NB4 (cell line): ENCODE data around the gene ITPR2.
A peak's percentile ranks its signal among the peaks of the same experiment; 100 is the strongest.
"Not testable (repeated sequence)": the region's sequence is repeated elsewhere in the genome, so short reads cannot be mapped to it uniquely, and the experiment has no call there.

Experiments
- DNase-seq: peaks from one replicate; pipeline ENCODE4 v3.0.0; 2010; ENCODE audit warnings: low read depth
- H3K4me3 ChIP-seq: one replicate; pipeline ENCODE4 v1.5.1; 2011; ENCODE audit warnings: mild to moderate bottlenecking, low read depth, low read length, moderate library complexity
- MYC ChIP-seq: IDR thresholded peaks from 2 replicates; pipeline ENCODE4 v1.6.1; 2011; ENCODE audit warnings: low read depth, low read length
- POLR2A ChIP-seq: IDR thresholded peaks from 2 replicates; pipeline ENCODE4 v1.6.1; 2011; ENCODE audit warnings: mild to moderate bottlenecking; ENCODE audit not compliant: insufficient read length; ENCODE audit errors: extremely low read depth
- TF ChIP-seq, protein P1 (sequence below): IDR thresholded peaks from one replicate; pipeline ENCODE4 v1.5.1; 2012; ENCODE audit warnings: low read depth, low read length
- TF ChIP-seq, protein P2 (sequence below): IDR thresholded peaks from 2 replicates; pipeline ENCODE4 v1.6.1; 2011; ENCODE audit warnings: low read depth, low read length

ITPR2 gene

DNA sequence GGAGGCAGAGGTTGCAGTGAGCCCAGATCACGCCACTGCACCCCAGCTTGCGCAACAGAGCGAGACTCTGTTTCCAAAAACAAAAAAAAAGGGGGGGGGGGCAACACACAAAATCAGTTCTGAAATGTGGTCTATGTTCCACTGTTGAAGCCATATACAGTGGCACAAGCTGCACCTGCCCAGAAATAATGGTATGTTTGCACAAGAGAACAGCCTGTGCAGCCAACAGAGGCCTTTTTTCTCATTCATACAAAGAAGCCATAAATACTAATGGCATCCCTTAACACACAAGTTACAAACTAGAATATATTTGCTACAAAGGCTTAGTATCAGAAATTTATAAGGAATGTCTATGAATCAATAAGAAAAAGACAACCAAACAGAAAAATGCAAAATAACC is 37.1 kb downstream of the ITPR2 start:
- TF ChIP-seq, protein P1, sequence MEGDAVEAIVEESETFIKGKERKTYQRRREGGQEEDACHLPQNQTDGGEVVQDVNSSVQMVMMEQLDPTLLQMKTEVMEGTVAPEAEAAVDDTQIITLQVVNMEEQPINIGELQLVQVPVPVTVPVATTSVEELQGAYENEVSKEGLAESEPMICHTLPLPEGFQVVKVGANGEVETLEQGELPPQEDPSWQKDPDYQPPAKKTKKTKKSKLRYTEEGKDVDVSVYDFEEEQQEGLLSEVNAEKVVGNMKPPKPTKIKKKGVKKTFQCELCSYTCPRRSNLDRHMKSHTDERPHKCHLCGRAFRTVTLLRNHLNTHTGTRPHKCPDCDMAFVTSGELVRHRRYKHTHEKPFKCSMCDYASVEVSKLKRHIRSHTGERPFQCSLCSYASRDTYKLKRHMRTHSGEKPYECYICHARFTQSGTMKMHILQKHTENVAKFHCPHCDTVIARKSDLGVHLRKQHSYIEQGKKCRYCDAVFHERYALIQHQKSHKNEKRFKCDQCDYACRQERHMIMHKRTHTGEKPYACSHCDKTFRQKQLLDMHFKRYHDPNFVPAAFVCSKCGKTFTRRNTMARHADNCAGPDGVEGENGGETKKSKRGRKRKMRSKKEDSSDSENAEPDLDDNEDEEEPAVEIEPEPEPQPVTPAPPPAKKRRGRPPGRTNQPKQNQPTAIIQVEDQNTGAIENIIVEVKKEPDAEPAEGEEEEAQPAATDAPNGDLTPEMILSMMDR: no peak
- TF ChIP-seq, protein P2, sequence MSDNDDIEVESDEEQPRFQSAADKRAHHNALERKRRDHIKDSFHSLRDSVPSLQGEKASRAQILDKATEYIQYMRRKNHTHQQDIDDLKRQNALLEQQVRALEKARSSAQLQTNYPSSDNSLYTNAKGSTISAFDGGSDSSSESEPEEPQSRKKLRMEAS: no peak
- no peak overlapping the region for H3K4me3 ChIP-seq
- no peak for DNase-seq

DNA sequence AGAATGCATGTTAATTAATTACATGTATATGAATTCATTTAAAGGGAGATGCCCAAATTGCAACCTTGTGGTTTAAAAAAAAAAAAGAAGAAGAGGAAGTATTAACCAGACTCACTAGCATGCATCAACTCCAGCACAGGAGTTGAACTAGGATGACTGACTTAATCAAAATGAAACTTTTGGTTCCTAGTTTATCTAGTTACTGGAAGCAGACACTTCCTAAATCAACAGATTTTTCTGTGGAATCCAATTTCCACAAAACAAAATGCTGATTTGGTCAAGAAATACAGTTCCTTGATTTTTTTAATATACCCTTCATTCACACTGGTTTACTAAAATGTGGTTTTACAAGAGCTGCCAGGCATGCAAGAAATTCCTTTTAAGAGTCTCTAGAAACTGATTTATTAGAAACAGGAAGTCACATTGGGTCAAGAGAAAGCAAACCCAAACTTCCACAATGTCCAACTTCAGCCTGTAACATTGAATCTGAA is 41.6 kb downstream of the ITPR2 start:
- H3K4me3 ChIP-seq: no peak overlapping the region
- TF ChIP-seq MYC (peak; percentile 40), POLR2A (no peak)
- TF ChIP-seq, protein P1: no peak
- TF ChIP-seq, protein P2: 0 out of 2 replicates have a peak, but pooled peaks have one; percentile 22
- peak; percentile 77 for DNase-seq

DNA sequence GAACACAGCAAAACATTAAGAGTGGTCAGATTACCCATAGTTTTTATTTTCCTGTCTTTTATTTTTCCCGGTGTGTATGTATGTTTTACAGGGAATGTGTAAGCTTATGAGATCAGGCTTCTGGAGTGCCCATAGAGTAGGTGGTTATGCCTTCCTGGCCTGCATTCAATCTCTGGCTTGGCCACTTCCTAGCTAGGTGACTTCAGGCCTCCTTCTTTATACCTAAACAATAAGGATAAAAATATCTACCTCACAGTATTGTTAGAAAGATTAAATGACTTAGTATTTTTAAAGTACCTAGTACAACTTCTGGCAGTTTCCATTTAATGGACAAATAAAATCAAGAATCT is 42.4 kb downstream of the ITPR2 start:
- TF ChIP-seq MYC: no peak
- TF ChIP-seq, protein P2: no peak
- TF ChIP-seq, protein P1: no peak
- no peak for TF ChIP-seq POLR2A
- DNase-seq: no peak
- H3K4me3 ChIP-seq: no peak overlapping the region

DNA sequence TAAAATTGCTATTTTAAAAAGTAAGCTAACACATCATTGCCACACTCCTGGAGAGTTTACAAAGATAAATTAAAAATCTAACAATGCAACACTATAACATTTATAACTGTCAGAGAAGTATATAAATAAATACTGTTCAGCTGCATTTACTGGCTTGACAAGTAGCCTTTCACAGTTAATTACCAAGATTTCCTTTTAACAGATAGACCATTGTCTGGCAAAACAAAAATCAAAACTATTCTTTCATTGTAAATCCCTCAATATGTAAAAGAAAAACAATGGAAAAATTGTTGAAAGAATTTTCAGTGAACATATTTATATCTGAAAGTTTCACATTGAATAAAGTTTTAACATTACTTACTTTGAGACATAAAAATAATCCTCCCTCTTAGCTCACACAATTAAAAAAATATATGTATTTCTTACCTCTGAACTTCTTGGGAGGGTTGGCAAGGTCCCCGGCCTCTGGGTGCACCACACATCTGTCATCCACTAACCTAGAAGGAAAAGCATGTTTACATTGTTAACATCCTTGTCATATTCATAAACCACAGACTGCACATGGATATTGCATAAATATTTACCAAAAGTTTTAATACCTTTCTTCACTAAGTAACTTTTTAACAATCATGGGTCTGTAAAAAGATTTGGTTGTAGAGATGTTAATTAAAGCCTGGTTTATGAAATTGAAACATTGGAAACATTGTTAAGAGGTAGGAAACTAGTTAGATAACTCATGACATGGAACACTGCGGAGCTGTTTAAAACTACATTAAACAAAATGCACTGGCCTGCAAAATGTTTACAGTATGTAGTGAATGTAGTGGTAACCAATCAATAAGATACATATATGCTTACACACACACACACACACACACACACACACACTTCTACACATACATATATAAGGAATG is 43.0 kb downstream of the ITPR2 start:
- no peak overlapping the region for H3K4me3 ChIP-seq
- no peak for TF ChIP-seq MYC
- no peak for TF ChIP-seq POLR2A
- no peak for DNase-seq

DNA sequence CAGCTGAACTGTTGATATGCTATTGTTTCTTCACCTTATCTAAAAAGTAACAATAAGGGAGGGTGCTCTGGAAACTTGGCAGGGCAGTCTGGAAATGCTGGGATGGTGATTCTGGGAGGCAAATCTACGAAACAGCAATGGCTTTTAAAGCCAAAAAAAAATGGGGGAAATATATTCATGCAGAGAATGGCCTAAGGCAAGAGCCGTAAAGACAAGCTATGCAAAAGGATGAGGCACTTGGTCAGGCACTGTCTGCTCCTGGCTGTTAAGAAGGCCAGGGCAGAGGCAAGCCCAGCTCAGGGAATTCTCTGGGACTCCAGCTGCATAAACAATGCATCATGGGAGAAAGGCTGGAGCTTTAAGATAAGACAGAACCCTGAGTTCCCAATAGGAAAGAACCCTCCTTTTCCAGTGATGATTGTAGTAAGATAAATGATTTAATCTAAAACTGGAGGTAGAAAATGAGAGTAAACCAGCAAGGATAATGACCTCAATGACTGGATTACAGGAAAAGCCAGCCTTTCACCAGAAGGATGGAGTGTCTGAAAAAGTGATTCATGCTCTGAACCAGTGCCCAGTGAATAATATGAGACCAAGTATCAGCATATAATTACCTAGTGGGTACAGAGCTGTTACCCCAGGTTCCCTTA is 46.0 kb downstream of the ITPR2 start:
- H3K4me3 ChIP-seq: no peak overlapping the region
- no peak for DNase-seq
- TF ChIP-seq, protein P2: no peak
- TF ChIP-seq, protein P1: no peak
- TF ChIP-seq POLR2A: no peak
- no peak for TF ChIP-seq MYC

DNA sequence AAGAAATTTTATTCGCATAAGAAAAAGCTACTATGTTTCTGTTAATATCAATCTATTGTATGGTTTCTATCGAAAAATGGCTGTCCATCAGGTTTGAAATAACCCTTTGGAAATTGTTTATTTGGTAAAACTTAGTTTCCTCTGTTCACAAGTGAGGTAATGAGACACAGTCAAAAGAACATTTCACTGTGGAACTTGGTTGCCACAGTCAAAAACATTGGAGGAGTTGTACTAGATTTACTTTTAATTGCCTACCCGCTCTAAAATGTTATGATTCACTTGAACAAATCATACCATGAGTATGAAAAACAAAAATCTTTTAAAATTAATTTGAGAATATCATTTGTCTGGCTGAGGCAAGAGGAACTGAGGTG is 46.5 kb downstream of the ITPR2 start:
- TF ChIP-seq POLR2A: no peak
- TF ChIP-seq, protein P1: no peak
- no peak for DNase-seq
- no peak overlapping the region for H3K4me3 ChIP-seq

DNA sequence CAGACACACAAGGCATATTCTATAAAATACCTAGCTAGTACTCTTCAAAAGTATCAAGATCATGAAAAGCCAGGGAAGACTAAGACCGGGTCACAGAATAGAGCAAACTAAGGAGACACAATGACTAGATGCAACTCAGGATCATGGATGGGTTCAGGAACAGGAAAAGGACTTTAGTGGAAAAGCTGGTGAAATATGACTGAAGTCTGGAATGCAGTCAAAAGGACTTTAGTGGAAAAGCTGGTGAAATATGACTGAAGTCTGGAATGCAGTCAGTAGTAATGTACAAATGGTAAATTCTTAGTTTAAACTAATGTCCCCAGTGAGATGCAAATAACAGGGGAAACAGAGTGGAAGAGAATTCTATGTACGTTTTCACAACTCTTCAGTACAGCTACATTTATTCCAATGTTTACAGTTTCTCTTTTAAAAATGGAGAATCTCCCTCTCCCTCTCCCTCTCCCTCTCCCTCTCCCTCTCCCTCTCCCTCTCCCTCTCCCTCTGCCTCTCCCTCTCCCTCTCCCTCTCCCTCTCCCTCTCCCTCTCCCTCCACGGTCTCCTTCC is 49.1 kb downstream of the ITPR2 start:
- not testable (repeated sequence) for H3K4me3 ChIP-seq, DNase-seq
